C4-2B (cell line): Measurements from ENCODE around the gene CBX5.

Source experiments
- CTCF ChIP-seq: fragments of 450-650 bp; conservative IDR thresholded peaks from 2 replicates; pipeline ENCODE4 v1.5.1; 2017; ENCODE audit warnings: mild to moderate bottlenecking
- ZFX ChIP-seq: fragments of 450-650 bp; IDR thresholded peaks from 2 replicates; pipeline ENCODE4 v1.6.1; 2017

- TF ChIP-seq CTCF (no peak), ZFX (no peak)
Measured at GRCh38 chr12:54199034-54199433, 80.9 kb downstream of the CBX5 start.
